ENCODE measurements around the gene RNF148.

The RNF148 gene

GRCh38 chr7:122673951-122674350, 28.8 kb downstream of the RNF148 start:
- H3K36me3 ChIP-seq (ENCODE audit: insufficient read depth, low read length): no peaks in the 10 kb centered on the region
- no peak overlapping the region for H2AFZ ChIP-seq (ENCODE audit: low read length)
- H3K4me3 ChIP-seq (ENCODE audit: low read length, poor library complexity, severe bottlenecking): no peak overlapping the region
- TF ChIP-seq CTCF (conservative IDR thresholded peaks at IDR 0.05; ENCODE audit: low read length): no peak
- no peaks in the 10 kb centered on the region for H3F3A ChIP-seq (ENCODE audit: low read depth)
- H3K4me1 ChIP-seq (ENCODE audit: insufficient read depth, low read length, poor library complexity, severe bottlenecking): no peaks in the 10 kb centered on the region
- no peaks in the 10 kb centered on the region for H3K79me2 ChIP-seq (ENCODE audit: insufficient read depth, low read length)
- no peaks in the 10 kb centered on the region; the same call in 1 of the 2 replicates for H3K9me3 ChIP-seq (ENCODE audit: insufficient read depth, low read depth, low read length)
- H3K9me2 ChIP-seq (replicated peaks; ENCODE audit: low read depth, low read length): no peaks in the 10 kb centered on the region
- no peaks in the 10 kb centered on the region for H3K27me3 ChIP-seq (ENCODE audit: insufficient read depth, low read length, poor library complexity, severe bottlenecking)
- no peaks in the 10 kb centered on the region for H4K20me1 ChIP-seq (ENCODE audit: insufficient read depth, low read length, poor library complexity, severe bottlenecking)
- no peak overlapping the region for H3K4me2 ChIP-seq (ENCODE audit: low read depth, low read length, poor library complexity, severe bottlenecking)
- H3K9ac ChIP-seq (ENCODE audit: low read depth, low read length, poor library complexity, severe bottlenecking): no peak overlapping the region

- Histone ChIP-seq H3K79me2 (ENCODE audit: insufficient read depth, low read length) (no peaks in the 10 kb centered on the region), H3K9ac (ENCODE audit: low read depth, low read length, poor library complexity, severe bottlenecking) (no peak overlapping the region), H3K9me3 (ENCODE audit: insufficient read depth, low read depth, low read length) (no peaks in the 10 kb centered on the region; the same call in 1 of the 2 replicates), H3K36me3 (ENCODE audit: insufficient read depth, low read length) (no peaks in the 10 kb centered on the region), H3K9me2 (replicated peaks; ENCODE audit: low read depth, low read length) (no peaks in the 10 kb centered on the region), H3K4me3 (ENCODE audit: low read length, poor library complexity, severe bottlenecking) (no peak overlapping the region), H3K4me1 (ENCODE audit: insufficient read depth, low read length, poor library complexity, severe bottlenecking) (no peaks in the 10 kb centered on the region), H4K20me1 (ENCODE audit: insufficient read depth, low read length, poor library complexity, severe bottlenecking) (no peaks in the 10 kb centered on the region), H2AFZ (ENCODE audit: low read length) (no peak overlapping the region), H3K27me3 (ENCODE audit: insufficient read depth, low read length, poor library complexity, severe bottlenecking) (no peaks in the 10 kb centered on the region), H3K4me2 (ENCODE audit: low read depth, low read length, poor library complexity, severe bottlenecking) (no peak overlapping the region), H3F3A (ENCODE audit: low read depth) (no peaks in the 10 kb centered on the region)
- TF ChIP-seq EZH2phosphoT487 (IDR thresholded peaks at IDR 0.05; ENCODE audit: borderline replicate concordance) (no peak), CTCF (conservative IDR thresholded peaks at IDR 0.05; ENCODE audit: low read length) (no peak)
Observed at GRCh38 chr7:122672536-122672935, 30.2 kb downstream of the RNF148 start.

- TF ChIP-seq EZH2phosphoT487 (IDR thresholded peaks at IDR 0.05; ENCODE audit: borderline replicate concordance) (no peak), CTCF (conservative IDR thresholded peaks at IDR 0.05; ENCODE audit: low read length) (no peak)
- Histone ChIP-seq H3K79me2 (ENCODE audit: insufficient read depth, low read length) (no peaks in the 10 kb centered on the region), H3F3A (ENCODE audit: low read depth) (no peaks in the 10 kb centered on the region), H2AFZ (ENCODE audit: low read length) (no peak overlapping the region), H3K9ac (ENCODE audit: low read depth, low read length, poor library complexity, severe bottlenecking) (no peak overlapping the region), H3K4me1 (ENCODE audit: insufficient read depth, low read length, poor library complexity, severe bottlenecking) (no peaks in the 10 kb centered on the region), H4K20me1 (ENCODE audit: insufficient read depth, low read length, poor library complexity, severe bottlenecking) (no peaks in the 10 kb centered on the region), H3K4me3 (ENCODE audit: low read length, poor library complexity, severe bottlenecking) (no peak overlapping the region), H3K4me2 (ENCODE audit: low read depth, low read length, poor library complexity, severe bottlenecking) (no peak overlapping the region), H3K36me3 (ENCODE audit: insufficient read depth, low read length) (no peaks in the 10 kb centered on the region), H3K9me3 (ENCODE audit: insufficient read depth, low read depth, low read length) (no peaks in the 10 kb centered on the region), H3K27me3 (ENCODE audit: insufficient read depth, low read length, poor library complexity, severe bottlenecking) (no peaks in the 10 kb centered on the region), H3K9me2 (replicated peaks; ENCODE audit: low read depth, low read length) (no peaks in the 10 kb centered on the region)
Observed at GRCh38 chr7:122663733-122664132, 39.0 kb downstream of the RNF148 start.

Data from Loucy (cell line).